BJ (cell line): ENCODE results near the gene TBX15. TPM values are rescaled to one million over a fixed set of nuclear protein-coding genes. Genes with fewer than 3 reads are reported as not detected.

ENCODE experiments used
- CTCF ChIA-PET: fragments of 350-600 bp; formaldehyde crosslinking; extraction: SDS; loops from one replicate; lab custom pipeline; 2021; ENCODE audit warnings: antibody characterized with exemption, inconsistent platforms; lab: Yijun Ruan, JAX
- POLR2A ChIA-PET: fragments of 300-600 bp; sonication (Branson Sonifier 250); formaldehyde crosslinking; extraction: SDS; loops from one replicate; lab custom pipeline; 2021; ENCODE audit warnings: antibody characterized with exemption; lab: Charles Lee
- DNase-seq: peaks from one replicate; pipeline ENCODE4 v3.0.0-alpha.2; 2011; ENCODE audit warnings: low read depth
- H3K27me3 ChIP-seq: 2 replicates; pipeline ENCODE4 v1.6.0; 2011; ENCODE audit warnings: low read length; ENCODE audit not compliant: control insufficient read depth, insufficient read depth
- H3K36me3 ChIP-seq: 2 replicates; pipeline ENCODE4 v1.5.1; 2011; ENCODE audit warnings: low read length; ENCODE audit not compliant: control insufficient read depth, insufficient read depth
- H3K4me3 ChIP-seq: 2 replicates; pipeline ENCODE4 v1.5.1; 2011; ENCODE audit warnings: low read depth, mild to moderate bottlenecking, control low read depth, low read length
- CTCF ChIP-seq: IDR thresholded peaks from 2 replicates; pipeline ENCODE4 v1.5.1; 2011; ENCODE audit warnings: low read depth, mild to moderate bottlenecking, control low read depth, inconsistent platforms, low read length, moderate library complexity; ENCODE audit not compliant: insufficient read depth
- polyA plus RNA-seq: library from polyadenylated mRNA; depleted of rRNA; stranded (reverse); fragments of >200 nt; gene quantifications from 2 replicates; pipeline ENCODE4 v1.2.3, GENCODE V29; 2011

TBX15 gene
- polyA plus RNA-seq, 1 experiment: 14.8 TPM

GRCh38 chr1:118984722-118985639 is 3.2 kb downstream of the TBX15 start:
- H3K36me3 ChIP-seq: no peaks in the 10 kb centered on the region
- no peak for TF ChIP-seq CTCF
- H3K27me3 ChIP-seq: peaks cover 1% of the 10 kb centered on the region; the same call in 1 of the 2 replicates
- H3K4me3 ChIP-seq: peak overlapping the region; percentile 67
- no peak for DNase-seq
- CTCF ChIA-PET: interaction anchor here (1.1 to 1.9 kb wide), 4 partner anchors 9 to 70 kb away, joined by 3 to 8 read pairs (median 3); no protein-coding TSS in a partner anchor
- POLR2A ChIA-PET: no interaction called here

- Histone ChIP-seq H3K27me3 (peaks cover 1% of the 10 kb centered on the region; the same call in 1 of the 2 replicates), H3K4me3 (peak overlapping the region; percentile 19), H3K36me3 (no peaks in the 10 kb centered on the region)
- 0 out of 2 replicates have a peak, but pooled peaks have one; percentile 1 for TF ChIP-seq CTCF
- ChIA-PET CTCF (interaction anchor here (1.1 kb wide), 1 partner anchor 69 kb away, joined by 3 read pairs; no protein-coding TSS in a partner anchor), POLR2A (no interaction called here)
- DNase-seq: no peak
Measured at GRCh38 chr1:118984086-118984721, 3.9 kb downstream of the TBX15 start.

DNA sequence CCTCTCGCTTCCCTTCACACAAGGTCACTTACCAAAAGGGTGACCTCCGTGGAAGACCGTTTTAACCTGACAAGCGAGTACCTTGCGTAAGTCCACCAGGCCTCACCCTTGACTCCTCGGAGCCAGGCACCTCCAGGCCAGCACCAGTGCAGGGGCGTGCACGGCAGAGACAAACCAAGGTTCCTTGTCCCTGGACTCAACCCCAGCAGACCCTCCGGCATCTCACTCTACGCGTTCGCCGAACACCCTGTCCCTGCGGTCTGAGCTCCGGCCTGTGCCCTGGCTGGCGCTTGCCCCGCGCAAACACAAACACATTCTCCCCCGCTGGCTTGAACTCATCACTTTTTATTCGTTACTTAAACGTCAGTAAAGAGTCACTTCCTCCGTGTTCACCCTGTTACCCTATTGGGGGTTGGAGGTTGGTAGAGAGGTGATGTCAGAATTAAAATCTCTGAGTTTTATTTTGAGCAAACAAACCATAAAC is 4.5 kb downstream of the TBX15 start:
- peaks cover 1% of the 10 kb centered on the region; the same call in 1 of the 2 replicates for H3K27me3 ChIP-seq
- ChIA-PET POLR2A (no interaction called here), CTCF (no interaction called here)
- no peaks in the 10 kb centered on the region for H3K36me3 ChIP-seq
- DNase-seq: no peak
- H3K4me3 ChIP-seq: no peak overlapping the region
- TF ChIP-seq CTCF: no peak

DNA sequence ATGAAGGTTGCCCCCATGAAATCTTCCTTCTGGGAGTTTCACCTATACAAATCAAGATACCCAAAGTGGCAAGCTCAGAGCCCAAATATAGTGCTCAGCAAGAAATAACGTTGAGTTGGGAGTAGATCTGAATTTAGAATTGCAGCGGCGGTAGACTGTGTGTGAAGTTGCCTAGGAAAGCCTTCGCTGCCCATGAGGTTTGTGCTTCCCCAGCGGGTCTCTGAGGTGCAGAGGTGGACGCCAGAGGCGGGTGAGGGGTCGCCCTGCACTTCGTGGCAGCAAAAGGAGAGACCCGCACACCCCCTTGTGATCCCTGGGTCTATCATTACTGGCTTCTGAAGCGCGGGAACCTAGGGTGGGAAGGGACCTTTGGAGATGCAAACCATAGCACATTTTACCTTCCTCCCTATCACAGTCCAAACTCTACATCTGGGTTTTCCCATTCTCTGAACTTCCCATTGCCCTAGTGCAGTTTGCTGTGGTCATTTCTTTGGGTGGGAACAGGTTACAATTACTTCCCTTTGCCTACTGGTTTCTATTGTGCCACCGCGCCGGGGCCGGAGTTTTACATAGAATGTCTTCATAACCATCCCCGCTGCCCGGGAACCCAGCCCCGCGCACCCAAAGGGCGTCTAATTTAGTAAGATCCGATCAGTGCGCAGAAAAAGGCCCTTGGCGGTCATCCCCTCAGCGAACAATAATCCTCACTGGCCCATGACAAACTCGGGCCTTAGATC is 5.2 kb downstream of the TBX15 start:
- Histone ChIP-seq H3K27me3 (no peaks in the 10 kb centered on the region), H3K36me3 (no peaks in the 10 kb centered on the region), H3K4me3 (no peak overlapping the region)
- POLR2A ChIA-PET: no interaction called here
- CTCF ChIA-PET: no interaction called here
- DNase-seq: no peak
- no peak for TF ChIP-seq CTCF
